Osteoblast (primary cell): ENCODE results near the gene KDM4E. TPM values are rescaled to one million over a fixed set of nuclear protein-coding genes. Genes with fewer than 3 reads are reported as not detected.
"Not testable (repeated sequence)": the region's sequence is repeated elsewhere in the genome, so short reads cannot be mapped to it uniquely, and the experiment has no call there.

Experiments used
- DNase-seq: peaks from one replicate; pipeline ENCODE4 v3.0.0; 2011; ENCODE audit warnings: low spot score, mixed read lengths; ENCODE audit not compliant: insufficient read length; ENCODE audit errors: missing footprints
- H2AFZ ChIP-seq: 2 replicates; pipeline ENCODE4 v1.6.0; 2011; ENCODE audit warnings: mild to moderate bottlenecking, low read length
- H3K27ac ChIP-seq: 2 replicates; pipeline ENCODE4 v1.5.1; 2011; ENCODE audit warnings: mild to moderate bottlenecking, low read depth, low read length, moderate library complexity
- H3K27me3 ChIP-seq: 2 replicates; pipeline ENCODE4 v1.6.0; 2012; ENCODE audit warnings: mild to moderate bottlenecking, control low read depth, inconsistent platforms, low read length, moderate library complexity; ENCODE audit not compliant: insufficient read depth
- H3K36me3 ChIP-seq: 2 replicates; pipeline ENCODE4 v1.5.1; 2011; ENCODE audit warnings: mild to moderate bottlenecking, low read length, control low read depth, moderate library complexity; ENCODE audit not compliant: insufficient read depth
- H3K4me1 ChIP-seq: 2 replicates; pipeline ENCODE4 v1.5.1; 2011; ENCODE audit warnings: mild to moderate bottlenecking, low read length, control low read depth, moderate library complexity; ENCODE audit not compliant: insufficient read depth
- H3K4me2 ChIP-seq: 2 replicates; pipeline ENCODE4 v1.6.0; 2011; ENCODE audit warnings: mild to moderate bottlenecking, low read length; ENCODE audit not compliant: insufficient read depth
- H3K4me3 ChIP-seq: fragments of 200-600 bp; sonication (generic); 3 replicates; pipeline ENCODE4 v1.5.1; 2012; ENCODE audit warnings: mild to moderate bottlenecking, low read length, inconsistent platforms; ENCODE audit not compliant: insufficient read depth
- H3K79me2 ChIP-seq: 2 replicates; pipeline ENCODE4 v1.6.0; 2012; ENCODE audit warnings: mild to moderate bottlenecking, low read length, control low read depth, inconsistent platforms; ENCODE audit not compliant: insufficient read depth
- H3K9me3 ChIP-seq: 2 replicates; pipeline ENCODE4 v1.5.1; 2011; ENCODE audit warnings: low read depth, low read length, control low read depth
- H4K20me1 ChIP-seq: 2 replicates; pipeline ENCODE4 v1.6.0; 2012; ENCODE audit warnings: mild to moderate bottlenecking, low read length, control low read depth; ENCODE audit not compliant: insufficient read depth
- total RNA-seq: library from RNA; depleted of rRNA; stranded (reverse); fragments of >200 nt; gene quantifications from 2 replicates; pipeline ENCODE4 v1.2.3, GENCODE V29; 2012
- TF ChIP-seq, protein P1 (sequence below): IDR thresholded peaks from 2 replicates; pipeline ENCODE4 v1.5.1; 2011; ENCODE audit warnings: mild to moderate bottlenecking, low read depth, low read length, moderate library complexity; ENCODE audit errors: extremely low read depth

Gene KDM4E
- total RNA-seq, 1 donor: not detected

- H3K4me1 ChIP-seq: no peaks in the 10 kb centered on the region
- H3K36me3 ChIP-seq: no peaks in the 10 kb centered on the region
- H3K79me2 ChIP-seq: no peaks in the 10 kb centered on the region
- no peaks in the 10 kb centered on the region for H4K20me1 ChIP-seq
- no peak overlapping the region for H3K4me3 ChIP-seq
- H3K9me3 ChIP-seq: no peaks in the 10 kb centered on the region
- TF ChIP-seq, protein P1, sequence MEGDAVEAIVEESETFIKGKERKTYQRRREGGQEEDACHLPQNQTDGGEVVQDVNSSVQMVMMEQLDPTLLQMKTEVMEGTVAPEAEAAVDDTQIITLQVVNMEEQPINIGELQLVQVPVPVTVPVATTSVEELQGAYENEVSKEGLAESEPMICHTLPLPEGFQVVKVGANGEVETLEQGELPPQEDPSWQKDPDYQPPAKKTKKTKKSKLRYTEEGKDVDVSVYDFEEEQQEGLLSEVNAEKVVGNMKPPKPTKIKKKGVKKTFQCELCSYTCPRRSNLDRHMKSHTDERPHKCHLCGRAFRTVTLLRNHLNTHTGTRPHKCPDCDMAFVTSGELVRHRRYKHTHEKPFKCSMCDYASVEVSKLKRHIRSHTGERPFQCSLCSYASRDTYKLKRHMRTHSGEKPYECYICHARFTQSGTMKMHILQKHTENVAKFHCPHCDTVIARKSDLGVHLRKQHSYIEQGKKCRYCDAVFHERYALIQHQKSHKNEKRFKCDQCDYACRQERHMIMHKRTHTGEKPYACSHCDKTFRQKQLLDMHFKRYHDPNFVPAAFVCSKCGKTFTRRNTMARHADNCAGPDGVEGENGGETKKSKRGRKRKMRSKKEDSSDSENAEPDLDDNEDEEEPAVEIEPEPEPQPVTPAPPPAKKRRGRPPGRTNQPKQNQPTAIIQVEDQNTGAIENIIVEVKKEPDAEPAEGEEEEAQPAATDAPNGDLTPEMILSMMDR: no peak
- DNase-seq: no peak
- no peaks in the 10 kb centered on the region for H3K27me3 ChIP-seq
- H3K27ac ChIP-seq: no peak overlapping the region
- no peak overlapping the region for H2AFZ ChIP-seq
- H3K4me2 ChIP-seq: no peak overlapping the region
Measured at GRCh38 chr11:95028357-95028756, 3.3 kb downstream of the KDM4E start.

GRCh38 chr11:95033051-95033450 lies 8.0 kb downstream of the KDM4E start:
- Histone ChIP-seq H3K4me3 (no peak overlapping the region), H3K79me2 (no peaks in the 10 kb centered on the region), H2AFZ (no peak overlapping the region), H3K36me3 (no peaks in the 10 kb centered on the region), H3K4me1 (no peaks in the 10 kb centered on the region), H3K27ac (no peak overlapping the region), H3K27me3 (no peaks in the 10 kb centered on the region), H3K4me2 (no peak overlapping the region), H3K9me3 (no peaks in the 10 kb centered on the region), H4K20me1 (no peaks in the 10 kb centered on the region)
- TF ChIP-seq, protein P1: no peak
- no peak for DNase-seq

GRCh38 chr11:95035316-95035715 lies 10.3 kb downstream of the KDM4E start:
- no peak for DNase-seq
- Histone ChIP-seq H3K79me2 (no peaks in the 10 kb centered on the region), H2AFZ (no peak overlapping the region), H3K4me2 (no peak overlapping the region), H3K4me1 (no peaks in the 10 kb centered on the region), H3K4me3 (no peak overlapping the region), H3K27me3 (no peaks in the 10 kb centered on the region), H3K36me3 (no peaks in the 10 kb centered on the region), H4K20me1 (no peaks in the 10 kb centered on the region), H3K27ac (no peak overlapping the region), H3K9me3 (no peaks in the 10 kb centered on the region)
- TF ChIP-seq, protein P1: no peak

- H3K27ac ChIP-seq, H2AFZ ChIP-seq, H3K4me2 ChIP-seq, H4K20me1 ChIP-seq, H3K79me2 ChIP-seq, H3K27me3 ChIP-seq, H3K36me3 ChIP-seq, H3K4me1 ChIP-seq, H3K9me3 ChIP-seq: not testable (repeated sequence)
- peak overlapping the region; percentile 22 for H3K4me3 ChIP-seq
- DNase-seq: peak; percentile 67
Measured at GRCh38 chr11:95037356-95038035, 12.4 kb downstream of the KDM4E start.
